Measurements from ENCODE around the gene NUP188. TPM values are rescaled to one million over a fixed set of nuclear protein-coding genes. Genes with fewer than 3 reads are reported as not detected.

NUP188 gene
- total RNA-seq, 3 donors from 2014 or later = 32.3 to 49.5 (median 36.0) TPM

- Histone ChIP-seq H3K4me1 (peaks cover 35 to 39% of the 10 kb centered on the region in 2 donors), H3K27me3 (no peaks in the 10 kb centered on the region), H3K36me3 (peaks cover 7% of the 10 kb centered on the region), H3K4me3 (peak overlapping the region in 2 of 3 donors; percentile 10 to 27), H3K27ac (peak overlapping the region; percentile 92 to 94), H3K9me3 (no peaks in the 10 kb centered on the region)
- TF ChIP-seq POLR2AphosphoS5 (IDR thresholded peaks at IDR 0.05) (peak in 1 of 3 donors; percentile 16), POLR2A (IDR thresholded peaks at IDR 0.05) (no peak)
- intact Hi-C loops (cut with DNase I; ENCODE audit: low total_unique reads) = no loop called here
- peak in 1 of 2 donors; percentile 73 for DNase-seq (ENCODE audit: low spot score in 2 of 2)
Measured at GRCh38 chr9:128912270-128912853, 35.1 kb upstream of the NUP188 start.

DNA sequence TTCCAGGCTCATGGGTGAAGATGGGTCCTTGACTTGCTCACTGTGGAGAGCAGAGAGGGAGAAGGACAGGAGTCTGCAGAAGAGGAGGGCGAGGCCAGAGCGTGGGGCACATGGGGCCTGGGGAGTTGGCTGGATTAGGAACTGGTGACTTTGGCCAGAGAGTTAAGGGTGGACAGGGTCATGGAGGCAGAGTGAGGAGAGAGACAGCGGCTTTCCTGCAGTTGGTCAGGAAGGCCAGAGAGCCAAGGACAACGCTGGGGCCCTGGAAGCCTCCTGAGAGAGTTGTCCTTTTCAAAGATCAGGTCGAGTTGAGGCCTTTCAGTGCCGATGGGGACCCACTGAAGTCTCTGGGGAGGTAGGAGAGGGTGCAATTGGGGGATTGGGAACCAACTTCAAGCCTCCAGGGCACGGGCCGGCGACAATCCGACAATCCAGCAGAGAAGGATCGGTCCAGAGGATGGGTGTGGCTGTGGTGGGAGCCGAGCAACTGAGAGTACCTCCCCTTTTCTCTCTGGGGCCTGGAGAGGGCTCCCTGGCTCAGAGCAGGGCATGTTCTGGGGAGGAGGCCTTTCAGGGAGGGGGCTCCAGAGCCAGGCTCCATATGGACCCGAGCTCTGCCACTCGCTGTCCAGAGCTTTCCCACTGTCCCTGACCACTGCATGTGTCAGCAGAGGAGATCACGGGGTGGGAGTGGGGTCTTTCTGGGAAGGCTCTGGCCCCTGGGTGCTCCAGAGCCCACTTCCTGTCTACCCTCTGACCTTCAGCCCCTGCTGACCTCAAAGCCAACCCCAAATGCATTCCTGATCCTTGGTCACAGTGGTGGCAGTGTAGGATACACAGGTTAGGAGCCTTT lies 34.2 kb upstream of the NUP188 start:
- Histone ChIP-seq H3K27me3 (no peaks in the 10 kb centered on the region), H3K36me3 (peaks cover 5% of the 10 kb centered on the region), H3K4me3 (peak overlapping the region in 2 of 3 donors; percentile 10 to 27), H3K27ac (peak overlapping the region; percentile 92 to 94), H3K9me3 (no peaks in the 10 kb centered on the region), H3K4me1 (peaks cover 35 to 39% of the 10 kb centered on the region in 2 donors)
- DNase-seq (ENCODE audit: low spot score in 2 of 2) = no peak
- intact Hi-C loops (cut with DNase I; ENCODE audit: low total_unique reads) = no loop called here
- no peak for TF ChIP-seq POLR2A (IDR thresholded peaks at IDR 0.05)
- TF ChIP-seq POLR2AphosphoS5 (IDR thresholded peaks at IDR 0.05) = no peak
- TF ChIP-seq, protein P1, sequence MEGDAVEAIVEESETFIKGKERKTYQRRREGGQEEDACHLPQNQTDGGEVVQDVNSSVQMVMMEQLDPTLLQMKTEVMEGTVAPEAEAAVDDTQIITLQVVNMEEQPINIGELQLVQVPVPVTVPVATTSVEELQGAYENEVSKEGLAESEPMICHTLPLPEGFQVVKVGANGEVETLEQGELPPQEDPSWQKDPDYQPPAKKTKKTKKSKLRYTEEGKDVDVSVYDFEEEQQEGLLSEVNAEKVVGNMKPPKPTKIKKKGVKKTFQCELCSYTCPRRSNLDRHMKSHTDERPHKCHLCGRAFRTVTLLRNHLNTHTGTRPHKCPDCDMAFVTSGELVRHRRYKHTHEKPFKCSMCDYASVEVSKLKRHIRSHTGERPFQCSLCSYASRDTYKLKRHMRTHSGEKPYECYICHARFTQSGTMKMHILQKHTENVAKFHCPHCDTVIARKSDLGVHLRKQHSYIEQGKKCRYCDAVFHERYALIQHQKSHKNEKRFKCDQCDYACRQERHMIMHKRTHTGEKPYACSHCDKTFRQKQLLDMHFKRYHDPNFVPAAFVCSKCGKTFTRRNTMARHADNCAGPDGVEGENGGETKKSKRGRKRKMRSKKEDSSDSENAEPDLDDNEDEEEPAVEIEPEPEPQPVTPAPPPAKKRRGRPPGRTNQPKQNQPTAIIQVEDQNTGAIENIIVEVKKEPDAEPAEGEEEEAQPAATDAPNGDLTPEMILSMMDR (IDR thresholded peaks at IDR 0.05) = no peak

DNA sequence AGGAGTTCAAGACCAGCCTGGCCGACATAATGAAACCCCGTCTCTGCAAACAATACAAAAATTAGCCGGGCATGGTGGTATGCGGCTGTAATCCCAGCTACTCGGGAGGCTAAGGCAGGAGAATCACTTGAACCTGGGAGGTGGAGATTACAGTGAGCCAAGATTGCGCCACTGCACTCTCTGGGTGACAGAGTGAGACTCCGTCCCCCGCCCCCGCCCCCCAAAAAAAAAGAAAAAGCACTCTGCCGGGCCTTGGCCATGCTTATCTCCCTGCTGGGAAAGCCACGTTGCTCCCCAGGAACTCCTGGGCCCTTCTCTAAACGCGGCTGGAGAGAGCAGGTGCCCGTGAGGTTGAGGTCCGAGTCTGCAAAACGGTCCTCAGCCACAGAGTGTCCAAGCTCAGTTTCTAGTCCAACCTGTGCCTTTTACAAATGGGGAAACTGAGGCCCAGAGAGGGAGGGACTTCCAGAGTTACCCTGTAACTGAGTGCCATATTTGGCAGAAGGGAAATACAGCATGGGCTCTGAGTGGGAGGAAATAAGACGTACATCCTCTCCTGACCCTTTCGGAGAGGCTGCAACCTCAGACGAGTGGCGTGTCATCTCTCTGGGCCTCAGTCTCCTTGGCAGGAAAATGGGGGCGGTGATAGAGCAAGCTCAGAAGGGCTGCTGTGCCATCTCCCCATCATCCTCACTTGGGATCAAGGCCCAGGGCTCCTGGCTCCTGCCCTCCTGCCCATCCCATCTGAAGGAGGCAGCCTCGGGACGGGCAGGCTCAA lies 33.3 kb upstream of the NUP188 start:
- no peaks in the 10 kb centered on the region for H3K9me3 ChIP-seq
- intact Hi-C loops (cut with DNase I; ENCODE audit: low total_unique reads) = no loop called here
- TF ChIP-seq, protein P1 (IDR thresholded peaks at IDR 0.05) = no peak
- no peaks in the 10 kb centered on the region for H3K27me3 ChIP-seq
- no peaks in the 10 kb centered on the region for H3K36me3 ChIP-seq
- peak overlapping the region in 2 of 3 donors; percentile 10 to 27 for H3K4me3 ChIP-seq
- DNase-seq (ENCODE audit: low spot score in 2 of 2) = no peak
- H3K4me1 ChIP-seq = peaks cover 35 to 39% of the 10 kb centered on the region in 2 donors
- H3K27ac ChIP-seq = peak overlapping the region; percentile 92 to 94

GRCh38 chr9:128916204-128916603 lies 31.3 kb upstream of the NUP188 start:
- TF ChIP-seq, protein P1 (IDR thresholded peaks at IDR 0.05) = no peak
- TF ChIP-seq POLR2AphosphoS5 (IDR thresholded peaks at IDR 0.05) = no peak
- TF ChIP-seq POLR2A (IDR thresholded peaks at IDR 0.05) = no peak
- no peaks in the 10 kb centered on the region for H3K9me3 ChIP-seq
- intact Hi-C loops (cut with DNase I; ENCODE audit: low total_unique reads) = no loop called here
- peak overlapping the region; percentile 19 to 46 (median 28) for H3K4me3 ChIP-seq
- DNase-seq (ENCODE audit: low spot score in 2 of 2) = peak; percentile 52 to 75
- H3K27ac ChIP-seq = peak overlapping the region; percentile 92 to 94
- no peaks in the 10 kb centered on the region for H3K27me3 ChIP-seq
- H3K36me3 ChIP-seq = no peaks in the 10 kb centered on the region
- peaks cover 24 to 25% of the 10 kb centered on the region in 2 donors for H3K4me1 ChIP-seq

- intact Hi-C loops (cut with DNase I; ENCODE audit: low total_unique reads) = no loop called here
- Histone ChIP-seq H3K4me3 (peak overlapping the region; percentile 19 to 46 (median 28)), H3K4me1 (peaks cover 19 to 28% of the 10 kb centered on the region in 2 donors), H3K9me3 (no peaks in the 10 kb centered on the region), H3K36me3 (no peaks in the 10 kb centered on the region), H3K27ac (peak overlapping the region; percentile 92 to 94), H3K27me3 (no peaks in the 10 kb centered on the region)
- DNase-seq (ENCODE audit: low spot score in 2 of 2) = no peak
- TF ChIP-seq POLR2A (IDR thresholded peaks at IDR 0.05) (no peak), POLR2AphosphoS5 (IDR thresholded peaks at IDR 0.05) (no peak)
- TF ChIP-seq, protein P1 (IDR thresholded peaks at IDR 0.05) = no peak
Measured at GRCh38 chr9:128916745-128917144, 30.8 kb upstream of the NUP188 start.
